ENCODE measurements around the gene ATP5F1C. TPM values are rescaled to one million over a fixed set of nuclear protein-coding genes. Genes with fewer than 3 reads are reported as not detected.

Gene ATP5F1C
- total RNA-seq, 1 experiment from 2014 or later: 284 TPM

DNA sequence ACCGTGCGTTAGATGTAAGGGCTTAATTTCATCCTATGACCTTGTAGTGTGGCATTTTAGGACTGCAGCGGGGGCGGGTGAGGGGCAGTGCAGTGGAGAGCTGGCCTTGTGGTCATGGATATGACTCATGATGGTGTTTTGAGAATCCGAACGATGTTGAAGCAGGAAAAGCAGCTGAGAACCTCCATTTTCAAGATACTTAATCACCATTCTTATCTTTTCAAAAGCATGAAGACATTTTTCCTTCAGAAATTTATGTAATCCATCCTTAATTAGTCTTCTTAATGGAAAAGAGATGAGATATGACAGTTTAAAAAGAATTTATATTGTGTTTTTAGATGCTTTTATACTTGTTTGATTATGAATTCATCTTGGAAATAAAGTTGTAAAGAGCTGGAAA is 9.6 kb downstream of the ATP5F1C start:
- DNase-seq: peak in 1 of 2 experiments; percentile 66
- H3K36me3 ChIP-seq (ENCODE audit: low read depth): peaks cover 25% of the 10 kb centered on the region
- H3K27ac ChIP-seq: no peak overlapping the region
- H3K4me2 ChIP-seq: no peak overlapping the region
- peaks cover 30% of the 10 kb centered on the region for H3K79me2 ChIP-seq (ENCODE audit: low read depth)
- no peak for TF ChIP-seq EZH2 (IDR thresholded peaks at IDR 0.05; ENCODE audit: low read depth)
- TF ChIP-seq, protein P1, sequence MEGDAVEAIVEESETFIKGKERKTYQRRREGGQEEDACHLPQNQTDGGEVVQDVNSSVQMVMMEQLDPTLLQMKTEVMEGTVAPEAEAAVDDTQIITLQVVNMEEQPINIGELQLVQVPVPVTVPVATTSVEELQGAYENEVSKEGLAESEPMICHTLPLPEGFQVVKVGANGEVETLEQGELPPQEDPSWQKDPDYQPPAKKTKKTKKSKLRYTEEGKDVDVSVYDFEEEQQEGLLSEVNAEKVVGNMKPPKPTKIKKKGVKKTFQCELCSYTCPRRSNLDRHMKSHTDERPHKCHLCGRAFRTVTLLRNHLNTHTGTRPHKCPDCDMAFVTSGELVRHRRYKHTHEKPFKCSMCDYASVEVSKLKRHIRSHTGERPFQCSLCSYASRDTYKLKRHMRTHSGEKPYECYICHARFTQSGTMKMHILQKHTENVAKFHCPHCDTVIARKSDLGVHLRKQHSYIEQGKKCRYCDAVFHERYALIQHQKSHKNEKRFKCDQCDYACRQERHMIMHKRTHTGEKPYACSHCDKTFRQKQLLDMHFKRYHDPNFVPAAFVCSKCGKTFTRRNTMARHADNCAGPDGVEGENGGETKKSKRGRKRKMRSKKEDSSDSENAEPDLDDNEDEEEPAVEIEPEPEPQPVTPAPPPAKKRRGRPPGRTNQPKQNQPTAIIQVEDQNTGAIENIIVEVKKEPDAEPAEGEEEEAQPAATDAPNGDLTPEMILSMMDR (conservative IDR thresholded peaks at IDR 0.05): no peak
- H3K9me2 ChIP-seq (ENCODE audit: insufficient read depth): no peaks in the 10 kb centered on the region
- H3K9me3 ChIP-seq (ENCODE audit: insufficient read depth, low read depth): no peaks in the 10 kb centered on the region
- no TSS peak for BruUV-seq (replicated peaks)
- peaks cover 26% of the 10 kb centered on the region for H4K20me1 ChIP-seq (ENCODE audit: insufficient read depth)
- H3K27me3 ChIP-seq (ENCODE audit: insufficient read depth, low read depth): no peaks in the 10 kb centered on the region
- CTCF ChIA-PET: no interaction called here
- no peak overlapping the region for H2AFZ ChIP-seq
- H3K4me1 ChIP-seq (replicated peaks; ENCODE audit: insufficient read depth): no peaks in the 10 kb centered on the region
- intact Hi-C loops (cut with micrococcal nuclease; ENCODE audit: unreplicated experiment): loop anchor here (1.0 kb wide), 1 partner anchor 8 kb away; no protein-coding TSS in a partner anchor
- H3K4me3 ChIP-seq: no peak overlapping the region
- H3F3A ChIP-seq (ENCODE audit: insufficient read depth, low read depth): no peaks in the 10 kb centered on the region
- POLR2A ChIA-PET (ENCODE audit: unreplicated experiment): interaction anchor here (0.6 to 0.7 kb wide), 2 partner anchors 8 to 365 kb away, joined by 3 to 7 read pairs; no protein-coding TSS in a partner anchor

DNA sequence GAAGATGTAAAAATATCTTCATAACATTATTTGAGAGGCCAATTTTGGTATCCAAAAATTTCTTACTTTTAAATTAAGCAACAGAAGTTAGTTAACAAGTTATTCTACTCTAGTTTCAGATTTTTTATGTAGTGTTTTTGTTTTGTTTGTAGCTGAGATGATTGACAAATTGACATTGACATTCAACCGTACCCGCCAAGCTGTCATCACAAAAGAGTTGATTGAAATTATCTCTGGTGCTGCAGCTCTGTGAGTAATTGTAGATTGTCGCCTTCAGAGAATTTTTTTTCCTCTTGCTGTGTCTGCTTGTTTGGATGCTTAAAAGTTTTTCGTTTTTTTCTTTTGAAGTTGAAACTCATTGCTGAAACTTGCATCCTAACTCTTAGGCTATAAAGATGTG is 14.6 kb downstream of the ATP5F1C start:
- H2AFZ ChIP-seq: no peak overlapping the region
- intact Hi-C loops (cut with micrococcal nuclease; ENCODE audit: unreplicated experiment): no loop called here
- TF ChIP-seq, protein P1 (conservative IDR thresholded peaks at IDR 0.05): no peak
- TF ChIP-seq EZH2 (IDR thresholded peaks at IDR 0.05; ENCODE audit: low read depth): no peak
- no peaks in the 10 kb centered on the region for H3K4me1 ChIP-seq (replicated peaks; ENCODE audit: insufficient read depth)
- no peaks in the 10 kb centered on the region for H3K27me3 ChIP-seq (ENCODE audit: insufficient read depth, low read depth)
- H3K4me3 ChIP-seq: no peak overlapping the region
- peaks cover 22% of the 10 kb centered on the region for H3K36me3 ChIP-seq (ENCODE audit: low read depth)
- no peaks in the 10 kb centered on the region for H3K9me2 ChIP-seq (ENCODE audit: insufficient read depth)
- POLR2A ChIA-PET (ENCODE audit: unreplicated experiment): no interaction called here
- no peaks in the 10 kb centered on the region for H3K79me2 ChIP-seq (ENCODE audit: low read depth)
- H3K27ac ChIP-seq: no peak overlapping the region
- no peaks in the 10 kb centered on the region for H3K9me3 ChIP-seq (ENCODE audit: insufficient read depth, low read depth)
- H3F3A ChIP-seq (ENCODE audit: insufficient read depth, low read depth): no peaks in the 10 kb centered on the region
- no peak for DNase-seq
- H4K20me1 ChIP-seq (ENCODE audit: insufficient read depth): peaks cover 4% of the 10 kb centered on the region; the same call in 1 of the 2 replicates
- H3K4me2 ChIP-seq: no peak overlapping the region
- CTCF ChIA-PET: no interaction called here
- BruUV-seq (replicated peaks): no TSS peak

DNA sequence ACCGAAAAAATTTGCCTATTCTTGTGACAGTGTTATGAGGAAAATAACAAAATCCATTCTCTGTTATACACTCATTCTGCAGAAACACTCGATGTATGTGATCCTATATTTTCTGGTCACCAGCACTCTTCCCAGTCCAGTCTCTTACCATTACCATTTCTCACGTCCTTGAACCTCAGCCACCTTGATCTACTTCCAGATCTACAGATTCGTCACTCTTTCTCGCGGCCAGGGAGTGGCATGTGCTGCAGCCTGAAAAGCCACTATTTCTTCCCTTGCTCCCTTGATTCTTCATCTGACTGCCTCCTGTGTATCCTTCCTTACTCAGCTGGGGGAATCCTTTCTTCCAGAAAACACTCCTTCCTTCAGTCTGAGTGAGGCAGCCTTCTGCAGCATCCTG is 16.2 kb downstream of the ATP5F1C start:
- Histone ChIP-seq H3K4me2 (no peak overlapping the region), H3K27ac (no peak overlapping the region), H3K36me3 (ENCODE audit: low read depth) (peaks cover 21% of the 10 kb centered on the region), H2AFZ (no peak overlapping the region), H3K4me1 (replicated peaks; ENCODE audit: insufficient read depth) (no peaks in the 10 kb centered on the region), H3K79me2 (ENCODE audit: low read depth) (no peaks in the 10 kb centered on the region), H3F3A (ENCODE audit: insufficient read depth, low read depth) (no peaks in the 10 kb centered on the region), H3K9me2 (ENCODE audit: insufficient read depth) (no peaks in the 10 kb centered on the region), H3K9me3 (ENCODE audit: insufficient read depth, low read depth) (no peaks in the 10 kb centered on the region), H3K4me3 (no peak overlapping the region), H4K20me1 (ENCODE audit: insufficient read depth) (peaks cover 4% of the 10 kb centered on the region; the same call in 1 of the 2 replicates), H3K27me3 (ENCODE audit: insufficient read depth, low read depth) (no peaks in the 10 kb centered on the region)
- TF ChIP-seq EZH2 (IDR thresholded peaks at IDR 0.05; ENCODE audit: low read depth): no peak
- TF ChIP-seq, protein P1 (conservative IDR thresholded peaks at IDR 0.05): no peak
- DNase-seq: no peak
- ChIA-PET CTCF (no interaction called here), POLR2A (ENCODE audit: unreplicated experiment) (no interaction called here)
- intact Hi-C loops (cut with micrococcal nuclease; ENCODE audit: unreplicated experiment): no loop called here
- BruUV-seq (replicated peaks): no TSS peak
